ENCODE measurements around the gene CADM2. TPM values are rescaled to one million over a fixed set of nuclear protein-coding genes. Genes with fewer than 3 reads are reported as not detected.

The CADM2 gene
- total and polyA plus RNA-seq, 2 donors (not counting 3 experiments of a cell fraction or from before 2014, with no cell fraction given), result not detected

GRCh38 chr3:85783291-85783690, 824.5 kb downstream of the CADM2 start:
- no TSS peak for BruUV-seq (replicated peaks)
- ChIA-PET POLR2A (no interaction called here), CTCF (no interaction called here)
- H2AFZ ChIP-seq (ENCODE audit: low read depth, low read length), result no peak overlapping the region
- no peak overlapping the region for H3K27ac ChIP-seq (ENCODE audit: insufficient read depth, low read depth, low read length)
- peak; percentile 81 for TF ChIP-seq GATA2 (IDR thresholded peaks at IDR 0.05; ENCODE audit: insufficient read depth, insufficient read length, low read depth, low read length)
- no peak for TF ChIP-seq POLR2A (IDR thresholded peaks at IDR 0.05; ENCODE audit: low read depth, low read length)
- H3K36me3 ChIP-seq (ENCODE audit: control insufficient read depth in 2 of 2, extremely low read depth in 1 of 2, insufficient read depth in 2 of 2, low read length in 2 of 2), result no peaks in the 10 kb centered on the region
- H4K20me1 ChIP-seq (replicated peaks; ENCODE audit: control insufficient read depth, extremely low read depth, insufficient read depth, low read length), result no peaks in the 10 kb centered on the region
- H3K9ac ChIP-seq (replicated peaks; ENCODE audit: extremely low read depth, insufficient read depth, low read length), result no peak overlapping the region
- no peak overlapping the region for H3K4me3 ChIP-seq (replicated peaks in 1 of 3; ENCODE audit: insufficient read depth in 1 of 3, low read depth in 1 of 3, low read length in 3 of 3)
- no peaks in the 10 kb centered on the region for H3K27me3 ChIP-seq (ENCODE audit: control insufficient read depth in 2 of 2, insufficient read depth in 2 of 2, low read length in 2 of 2)
- DNase-seq (ENCODE audit: low read depth, low spot score) (peak; percentile 74), FAIRE-seq (no peak)
- no peak overlapping the region for H3K4me2 ChIP-seq (ENCODE audit: insufficient read depth, low read length)
- no peaks in the 10 kb centered on the region for H3K79me2 ChIP-seq (ENCODE audit: control insufficient read depth, insufficient read depth, low read length)
- H3K9me1 ChIP-seq (replicated peaks; ENCODE audit: control insufficient read depth, extremely low read depth, insufficient read depth, low read length), result no peaks in the 10 kb centered on the region
- dilution Hi-C loops (cut with MboI; ENCODE audit: extremely low pct_ligation_motif_present, low sequenced_read_pairs), result no loop called here
- intact Hi-C loops (cut with micrococcal nuclease), result no loop called here
- peaks cover 4% of the 10 kb centered on the region for H3K4me1 ChIP-seq (ENCODE audit: control insufficient read depth, extremely low read depth, insufficient read depth, low read length)
- no peaks in the 10 kb centered on the region for H3K9me3 ChIP-seq (replicated peaks; ENCODE audit: control insufficient read depth, insufficient read depth, low read length)

- CTCF ChIA-PET, result no interaction called here
- no peak for TF ChIP-seq MAX (IDR thresholded peaks at IDR 0.05; ENCODE audit: insufficient read depth, insufficient read length)
- TF ChIP-seq MYC (IDR thresholded peaks at IDR 0.05; ENCODE audit: low read depth, low read length), result no peak
- peak; percentile 54 for TF ChIP-seq GATA2 (IDR thresholded peaks at IDR 0.05; ENCODE audit: insufficient read depth, insufficient read length, low read depth, low read length)
- TF ChIP-seq FOS (IDR thresholded peaks at IDR 0.05; ENCODE audit: borderline replicate concordance, insufficient read depth, low read length), result peak; percentile 56
- TF ChIP-seq POLR2A (IDR thresholded peaks at IDR 0.05; ENCODE audit: low read depth, low read length), result no peak
- no peak for TF ChIP-seq POLR2AphosphoS5 (IDR thresholded peaks at IDR 0.05; ENCODE audit: insufficient read depth, low read depth, low read length)
- TF ChIP-seq CTCF (IDR thresholded peaks at IDR 0.05; ENCODE audit: extremely low read depth in 1 of 2, insufficient read depth in 1 of 2, low read depth in 1 of 2, low read length in 2 of 2), result no peak
- peak; percentile 46 for DNase-seq (ENCODE audit: low read depth, low spot score)
- Histone ChIP-seq H3K27ac (ENCODE audit: insufficient read depth, low read depth, low read length) (no peak overlapping the region), H3K9ac (replicated peaks; ENCODE audit: extremely low read depth, insufficient read depth, low read length) (no peak overlapping the region), H3K4me2 (ENCODE audit: insufficient read depth, low read length) (peak overlapping the region; percentile 16), H3K79me2 (ENCODE audit: control insufficient read depth, insufficient read depth, low read length) (no peaks in the 10 kb centered on the region), H2AFZ (ENCODE audit: low read depth, low read length) (no peak overlapping the region), H3K9me3 (replicated peaks; ENCODE audit: control insufficient read depth, insufficient read depth, low read length) (no peaks in the 10 kb centered on the region), H4K20me1 (replicated peaks; ENCODE audit: control insufficient read depth, extremely low read depth, insufficient read depth, low read length) (no peaks in the 10 kb centered on the region), H3K36me3 (ENCODE audit: control insufficient read depth in 2 of 2, extremely low read depth in 1 of 2, insufficient read depth in 2 of 2, low read length in 2 of 2) (no peaks in the 10 kb centered on the region), H3K9me1 (replicated peaks; ENCODE audit: control insufficient read depth, extremely low read depth, insufficient read depth, low read length) (no peaks in the 10 kb centered on the region), H3K4me3 (replicated peaks in 1 of 3; ENCODE audit: insufficient read depth in 1 of 3, low read depth in 1 of 3, low read length in 3 of 3) (no peak overlapping the region), H3K4me1 (ENCODE audit: control insufficient read depth, extremely low read depth, insufficient read depth, low read length) (peaks cover 4% of the 10 kb centered on the region), H3K27me3 (ENCODE audit: control insufficient read depth in 2 of 2, insufficient read depth in 2 of 2, low read length in 2 of 2) (no peaks in the 10 kb centered on the region)
- intact Hi-C loops (cut with micrococcal nuclease) (no loop called here), dilution Hi-C loops (cut with MboI; ENCODE audit: extremely low pct_ligation_motif_present, low sequenced_read_pairs) (no loop called here)
- POLR2A ChIA-PET, result no interaction called here
- BruUV-seq (replicated peaks), result no TSS peak
- FAIRE-seq, result peak; percentile 40
Observed at GRCh38 chr3:85785766-85786165, 827.0 kb downstream of the CADM2 start.
